Suppressor macrophage treated with lipopolysaccharide for 4 hours (primary cell): ENCODE data around the gene CTCFL.

ENCODE experiments used
- DNase-seq: peaks from one replicate; pipeline ENCODE4 v3.0.0-alpha.2; 2020

CTCFL gene, protein sequence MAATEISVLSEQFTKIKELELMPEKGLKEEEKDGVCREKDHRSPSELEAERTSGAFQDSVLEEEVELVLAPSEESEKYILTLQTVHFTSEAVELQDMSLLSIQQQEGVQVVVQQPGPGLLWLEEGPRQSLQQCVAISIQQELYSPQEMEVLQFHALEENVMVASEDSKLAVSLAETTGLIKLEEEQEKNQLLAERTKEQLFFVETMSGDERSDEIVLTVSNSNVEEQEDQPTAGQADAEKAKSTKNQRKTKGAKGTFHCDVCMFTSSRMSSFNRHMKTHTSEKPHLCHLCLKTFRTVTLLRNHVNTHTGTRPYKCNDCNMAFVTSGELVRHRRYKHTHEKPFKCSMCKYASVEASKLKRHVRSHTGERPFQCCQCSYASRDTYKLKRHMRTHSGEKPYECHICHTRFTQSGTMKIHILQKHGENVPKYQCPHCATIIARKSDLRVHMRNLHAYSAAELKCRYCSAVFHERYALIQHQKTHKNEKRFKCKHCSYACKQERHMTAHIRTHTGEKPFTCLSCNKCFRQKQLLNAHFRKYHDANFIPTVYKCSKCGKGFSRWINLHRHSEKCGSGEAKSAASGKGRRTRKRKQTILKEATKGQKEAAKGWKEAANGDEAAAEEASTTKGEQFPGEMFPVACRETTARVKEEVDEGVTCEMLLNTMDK

GRCh38 chr20:57524511-57525176 lies at the start of gene CTCFL:
Gene CTCFL, minus strand, starts transcription at chr20:57525140. Its CDS starts 935 bp downstream, at chr20:57524205.
- DNase-seq, result no peak

DNA sequence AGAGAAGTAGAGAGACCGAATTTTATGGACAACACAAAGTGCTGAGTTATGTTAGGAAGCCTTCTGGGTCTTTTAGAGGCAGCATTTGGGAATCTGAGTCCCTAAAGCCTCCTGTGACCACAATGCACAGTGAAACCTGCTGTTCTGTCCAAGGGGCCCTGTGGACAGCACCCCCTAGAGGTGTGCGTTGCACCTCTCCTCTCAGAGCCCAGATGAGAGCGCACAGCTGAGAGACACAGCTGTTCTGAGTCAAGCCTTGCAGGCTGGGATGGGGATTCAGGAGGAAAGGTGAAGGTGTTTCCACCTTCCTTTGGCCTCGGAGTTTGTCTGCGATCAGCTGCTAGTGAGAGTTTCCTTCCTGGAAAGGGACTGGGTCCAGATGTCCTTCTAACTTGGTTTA lies 49.0 kb upstream of the CTCFL start:
- no peak for DNase-seq

DNA sequence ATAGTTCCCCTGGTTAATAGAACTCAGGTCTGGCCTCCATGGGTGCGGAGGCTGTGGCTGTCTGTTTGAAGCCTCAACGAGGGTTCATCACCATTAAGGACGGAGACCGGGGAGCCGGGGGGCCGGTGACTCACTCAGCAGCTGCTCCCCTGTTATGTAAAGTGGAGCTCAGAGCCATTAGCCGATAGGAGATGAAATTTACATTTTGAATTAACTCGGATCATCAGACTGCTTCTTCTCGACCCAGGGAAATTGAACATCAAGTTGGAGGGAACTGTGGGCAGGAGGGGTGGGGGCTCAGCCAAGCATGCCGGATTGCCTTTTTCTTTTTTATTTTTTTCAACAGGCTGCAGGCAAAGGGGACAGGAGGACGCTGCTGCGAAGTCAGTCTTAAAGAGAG lies 48.3 kb upstream of the CTCFL start:
- no peak for DNase-seq

DNA sequence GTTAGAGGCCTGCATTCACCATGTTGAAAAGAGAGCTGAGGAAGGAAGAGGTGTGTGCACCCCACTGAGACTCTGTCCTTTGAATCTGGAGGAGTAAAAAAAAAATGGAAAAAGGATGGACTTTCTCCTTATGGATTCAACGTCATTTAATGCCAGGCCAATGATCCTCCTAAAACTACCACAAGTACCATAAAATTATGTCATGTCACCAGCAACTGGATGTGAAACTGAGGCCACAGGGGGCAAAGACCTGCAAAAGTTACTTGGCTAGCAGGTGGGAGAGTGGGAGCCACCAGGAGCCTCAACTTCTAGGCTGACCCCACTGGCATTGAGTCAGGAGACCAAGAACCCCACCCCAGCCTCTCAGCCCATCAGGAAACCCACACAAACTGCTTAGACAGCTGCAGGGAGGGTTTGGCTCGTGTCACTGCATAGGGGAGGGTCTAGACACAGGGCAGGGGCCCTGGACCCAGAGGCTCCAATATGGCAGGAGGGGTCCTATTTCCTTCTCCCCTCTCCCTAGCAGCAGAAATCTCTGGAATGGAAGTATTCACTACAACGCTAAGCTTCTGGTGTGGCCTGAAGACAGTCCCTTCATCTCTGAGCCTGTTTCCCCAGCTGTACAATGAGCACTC lies 47.0 kb upstream of the CTCFL start:
- no peak for DNase-seq

GRCh38 chr20:57570920-57571319 lies 46.0 kb upstream of the CTCFL start:
- DNase-seq, result no peak

- DNase-seq, result no peak
Observed at GRCh38 chr20:57570145-57570850, 45.4 kb upstream of the CTCFL start.

- DNase-seq, result no peak
Observed at GRCh38 chr20:57568960-57569359, 44.0 kb upstream of the CTCFL start.

DNA sequence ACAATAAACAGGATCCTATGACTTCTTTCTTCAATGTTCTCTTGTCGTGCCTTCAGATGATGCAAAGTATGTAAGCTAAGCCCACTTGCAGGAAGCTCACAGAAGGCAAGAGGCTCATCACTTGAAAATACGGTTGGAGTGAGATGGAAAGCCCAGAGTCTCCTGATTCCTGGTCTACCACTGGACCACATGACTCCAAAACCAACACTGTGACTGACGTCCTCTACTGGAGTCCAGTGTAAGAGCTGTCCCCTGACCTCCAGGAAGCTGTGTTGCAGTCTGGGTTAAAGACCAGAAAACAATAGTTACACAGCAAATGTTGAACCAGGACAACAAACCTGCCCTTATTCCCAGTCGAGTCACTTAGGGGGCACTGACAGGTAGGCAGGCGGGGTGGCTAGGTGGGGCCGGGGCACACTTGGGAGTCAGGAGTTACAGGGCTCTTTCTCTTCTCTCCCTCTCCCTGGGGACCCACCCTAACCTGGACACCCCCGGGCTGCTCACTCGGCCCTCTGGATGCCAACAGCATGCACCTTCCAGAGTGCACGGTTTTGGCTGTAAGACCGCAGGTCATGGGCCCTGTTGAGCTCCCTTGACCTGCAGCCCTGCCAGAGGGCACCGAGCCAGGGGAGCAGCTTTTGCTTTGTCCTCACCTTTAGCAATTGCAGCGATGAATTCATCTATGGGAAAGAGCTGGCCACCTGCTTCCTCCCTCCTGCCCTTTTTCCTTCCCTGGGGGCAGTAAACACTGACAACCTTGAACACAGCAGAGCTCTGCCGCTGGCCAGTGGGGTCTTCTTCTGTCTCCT lies 43.4 kb upstream of the CTCFL start:
- DNase-seq, result no peak

- DNase-seq, result no peak
Observed at GRCh38 chr20:57567471-57568079, 42.6 kb upstream of the CTCFL start.

- no peak for DNase-seq
Observed at GRCh38 chr20:57566803-57567459, 42.0 kb upstream of the CTCFL start.

DNA sequence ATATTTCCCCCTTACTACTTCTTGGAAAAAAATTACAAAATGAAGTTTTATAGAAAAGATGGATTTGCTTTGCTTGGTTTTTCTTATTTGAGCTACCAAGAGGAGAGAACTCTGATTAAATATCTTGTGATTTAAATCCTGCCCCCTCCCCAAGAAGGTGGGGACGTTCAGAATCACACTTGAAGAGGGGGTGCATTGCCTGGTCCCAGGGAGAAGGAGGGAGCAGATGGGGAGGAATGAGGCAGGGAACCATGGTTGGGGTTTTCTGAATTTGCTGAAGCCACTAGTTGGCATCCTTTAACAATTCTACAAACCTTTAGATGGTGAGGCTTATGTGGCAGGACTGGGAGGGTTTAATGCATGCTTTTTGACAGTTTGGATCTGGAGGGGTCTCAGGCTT lies 41.5 kb upstream of the CTCFL start:
- no peak for DNase-seq

DNA sequence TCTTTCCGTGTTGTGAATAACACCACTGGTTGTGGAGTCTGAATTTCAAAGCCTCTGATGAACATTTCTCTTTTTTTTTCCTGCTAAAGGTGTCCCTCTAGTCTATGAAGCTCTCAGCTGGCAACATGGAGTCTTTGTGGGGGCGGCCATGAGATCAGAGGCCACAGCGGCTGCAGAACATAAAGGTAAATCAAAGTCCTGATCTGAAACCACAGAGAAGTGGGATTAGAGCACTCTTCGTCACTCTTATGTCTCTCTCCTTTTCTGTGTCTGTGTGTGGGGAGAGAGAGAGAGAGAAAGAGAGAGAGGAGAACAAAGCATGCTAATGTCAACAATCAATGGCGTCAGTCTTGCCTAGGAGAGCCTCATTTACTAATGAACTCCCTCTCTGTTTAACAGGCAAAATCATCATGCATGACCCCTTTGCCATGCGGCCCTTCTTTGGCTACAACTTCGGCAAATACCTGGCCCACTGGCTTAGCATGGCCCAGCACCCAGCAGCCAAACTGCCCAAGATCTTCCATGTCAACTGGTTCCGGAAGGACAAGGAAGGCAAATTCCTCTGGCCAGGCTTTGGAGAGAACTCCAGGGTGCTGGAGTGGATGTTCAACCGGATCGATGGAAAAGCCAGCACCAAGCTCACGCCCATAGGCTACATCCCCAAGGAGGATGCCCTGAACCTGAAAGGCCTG lies 40.2 kb upstream of the CTCFL start:
- DNase-seq, result no peak

- no peak for DNase-seq
Observed at GRCh38 chr20:57564180-57564802, 39.4 kb upstream of the CTCFL start.

DNA sequence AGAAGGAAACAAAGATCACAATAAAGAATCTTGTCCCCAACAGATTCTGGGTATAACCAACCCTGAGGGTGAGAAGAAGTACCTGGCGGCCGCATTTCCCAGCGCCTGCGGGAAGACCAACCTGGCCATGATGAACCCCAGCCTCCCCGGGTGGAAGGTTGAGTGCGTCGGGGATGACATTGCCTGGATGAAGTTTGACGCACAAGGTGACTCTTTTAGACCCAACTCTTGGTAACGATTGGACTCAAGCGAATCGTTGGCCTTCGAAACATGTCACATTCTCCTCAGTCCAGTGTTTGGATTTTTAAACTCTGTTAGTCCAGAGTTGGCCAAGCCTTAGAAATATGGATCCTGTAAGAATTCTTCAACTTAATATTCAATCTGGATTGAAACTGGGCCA lies 38.6 kb upstream of the CTCFL start:
- DNase-seq, result no peak

DNA sequence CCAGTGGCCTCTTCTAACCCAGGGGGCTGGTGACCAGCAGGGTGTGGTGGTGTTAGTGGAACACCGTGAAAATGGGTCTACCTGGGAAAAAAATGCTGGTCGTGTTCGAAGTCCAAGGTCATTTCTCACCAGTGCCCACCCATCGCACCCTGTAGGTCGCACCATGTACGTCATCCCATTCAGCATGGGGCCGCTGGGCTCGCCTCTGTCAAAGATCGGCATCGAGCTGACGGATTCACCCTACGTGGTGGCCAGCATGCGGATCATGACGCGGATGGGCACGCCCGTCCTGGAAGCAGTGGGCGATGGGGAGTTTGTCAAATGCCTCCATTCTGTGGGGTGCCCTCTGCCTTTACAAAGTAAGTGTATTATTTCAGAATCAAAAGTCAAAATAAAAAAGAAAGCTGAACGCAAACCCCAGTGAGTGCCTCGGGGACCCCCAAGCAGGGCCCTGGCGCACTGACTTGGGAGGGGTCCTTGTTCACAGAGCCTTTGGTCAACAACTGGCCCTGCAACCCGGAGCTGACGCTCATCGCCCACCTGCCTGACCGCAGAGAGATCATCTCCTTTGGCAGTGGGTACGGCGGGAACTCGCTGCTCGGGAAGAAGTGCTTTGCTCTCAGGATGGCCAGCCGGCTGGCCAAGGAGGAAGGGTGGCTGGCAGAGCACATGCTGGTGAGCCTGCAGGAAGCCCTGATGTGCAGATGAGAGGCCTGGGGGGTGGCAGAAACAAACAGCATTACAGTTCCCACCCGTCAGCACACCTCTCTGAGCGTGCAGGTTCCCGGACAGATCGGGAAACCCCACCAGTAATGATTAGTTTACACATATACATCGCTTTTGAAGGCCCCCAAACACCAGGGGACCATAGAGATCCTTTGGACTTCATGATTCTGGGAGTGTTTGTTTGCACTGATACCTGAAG lies 37.9 kb upstream of the CTCFL start:
- no peak for DNase-seq

DNA sequence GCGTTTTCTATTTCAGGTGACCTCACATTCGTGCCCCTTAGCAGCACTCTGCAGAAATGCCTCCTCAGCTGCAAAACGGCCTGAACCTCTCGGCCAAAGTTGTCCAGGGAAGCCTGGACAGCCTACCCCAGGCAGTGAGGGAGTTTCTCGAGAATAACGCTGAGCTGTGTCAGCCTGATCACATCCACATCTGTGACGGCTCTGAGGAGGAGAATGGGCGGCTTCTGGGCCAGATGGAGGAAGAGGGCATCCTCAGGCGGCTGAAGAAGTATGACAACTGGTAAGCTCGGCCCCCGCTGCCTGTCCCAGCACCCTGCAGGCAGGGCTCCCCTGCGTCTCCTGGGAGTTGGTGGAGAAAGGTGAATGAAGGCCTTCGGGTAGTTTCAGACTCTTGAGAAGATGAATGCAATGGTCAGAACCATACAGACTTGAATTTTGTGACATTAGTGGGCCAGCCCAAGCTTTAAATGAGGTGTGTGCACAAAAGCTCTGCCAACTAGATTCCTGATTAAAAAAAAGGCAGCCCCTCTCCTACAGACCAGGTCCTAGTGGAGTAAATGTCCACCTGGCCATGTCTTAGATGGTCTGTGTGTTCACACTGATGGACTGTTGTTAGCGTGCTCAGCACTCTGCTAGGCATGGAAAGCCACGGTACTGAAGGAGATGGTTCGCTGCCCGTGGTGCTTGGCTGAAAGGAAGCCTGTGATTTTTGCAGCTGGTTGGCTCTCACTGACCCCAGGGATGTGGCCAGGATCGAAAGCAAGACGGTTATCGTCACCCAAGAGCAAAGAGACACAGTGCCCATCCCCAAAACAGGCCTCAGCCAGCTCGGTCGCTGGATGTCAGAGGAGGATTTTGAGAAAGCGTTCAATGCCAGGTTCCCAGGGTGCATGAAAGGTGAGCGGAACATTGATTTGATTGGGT lies 36.7 kb upstream of the CTCFL start:
- no peak for DNase-seq

DNA sequence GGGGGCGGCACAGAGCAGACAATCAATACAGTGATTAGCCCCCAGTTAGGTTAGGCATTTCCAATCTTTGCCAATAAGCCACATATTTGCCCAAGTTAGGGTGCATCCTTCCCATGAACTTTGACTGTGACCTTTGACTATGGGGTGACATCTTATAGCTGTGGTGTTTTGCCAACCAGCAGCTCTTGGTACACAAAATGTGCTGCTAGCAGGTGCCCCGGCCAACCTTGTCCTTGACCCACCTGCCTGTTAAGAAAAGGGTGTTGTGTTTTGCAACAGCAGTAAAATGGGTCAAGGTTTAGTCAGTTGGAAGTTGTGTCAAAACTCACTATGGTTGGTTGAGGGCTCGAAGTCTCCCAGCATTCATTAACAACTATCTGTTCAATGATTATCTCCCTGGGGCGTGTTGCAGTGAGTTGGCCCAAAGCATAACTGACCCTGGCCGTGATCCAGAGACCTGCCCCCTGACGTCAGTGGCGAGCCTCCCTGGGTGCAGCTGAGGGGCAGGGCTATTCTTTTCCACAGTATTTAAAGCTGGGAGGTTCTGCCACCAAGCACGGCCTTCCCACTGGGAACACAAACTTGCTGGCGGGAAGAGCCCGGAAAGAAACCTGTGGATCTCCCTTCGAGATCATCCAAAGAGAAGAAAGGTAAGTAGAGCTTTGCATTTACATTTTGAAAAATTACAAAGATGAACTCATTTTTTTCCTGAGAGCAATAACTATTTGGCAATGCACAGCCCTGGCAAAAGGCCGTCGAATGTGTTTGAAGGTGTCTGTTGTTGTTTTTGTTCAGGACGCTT lies 35.8 kb upstream of the CTCFL start, which contains the start of gene PCK1:
Gene PCK1, plus strand, starts transcription at position 557 of the 802 bp plus-strand sequence. CDS start 302 bp downstream, outside the sequence.
- DNase-seq, result no peak
